OCI-LY3 (cell line): ENCODE data around the gene B4GALT2.

ENCODE experiments used
- EZH2phosphoT487 ChIP-seq: fragments of 200-600 bp; shearing (Covaris generic); IDR thresholded peaks from 2 replicates; pipeline ENCODE4 v1.6.1; 2018; ENCODE audit warnings: antibody characterized with exemption, mixed run types, low read depth
- TF ChIP-seq, protein P1 (sequence below): fragments of 200-600, 300-600 bp; sonication (generic); IDR thresholded peaks from 2 replicates; pipeline ENCODE4 v1.5.1; 2014; ENCODE audit warnings: antibody characterized with exemption, low read length, low read depth

DNA sequence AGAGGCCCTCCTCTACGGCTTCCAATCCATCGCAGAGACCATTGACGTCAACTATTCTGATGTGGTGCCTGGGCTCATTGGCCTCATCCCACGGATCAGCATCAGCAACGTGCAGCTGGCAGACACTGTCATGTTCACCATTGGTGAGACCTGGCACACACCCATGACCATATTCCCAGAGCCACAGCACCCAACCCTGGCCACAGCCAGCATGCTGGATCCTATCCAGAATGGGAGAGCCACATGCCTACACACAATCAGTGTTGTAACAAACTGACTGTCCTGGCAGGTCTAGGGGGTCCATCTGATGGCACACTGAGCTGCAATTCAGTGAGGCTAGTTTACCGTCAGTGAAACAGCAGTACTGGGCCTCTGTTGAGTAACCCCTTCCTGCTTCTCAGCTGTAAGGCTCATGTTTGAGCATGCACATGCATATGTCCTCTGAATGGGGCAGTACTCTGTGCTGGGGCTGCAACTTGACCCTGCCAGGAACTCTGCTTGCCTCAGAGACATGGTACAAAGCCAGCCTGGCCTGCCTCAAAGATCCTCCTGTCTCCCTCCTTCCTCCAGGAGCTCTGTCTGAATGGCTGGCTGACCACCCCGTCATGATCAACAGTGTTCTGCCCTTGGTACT, 21.5 kb upstream of the B4GALT2 start:
- TF ChIP-seq, protein P1, sequence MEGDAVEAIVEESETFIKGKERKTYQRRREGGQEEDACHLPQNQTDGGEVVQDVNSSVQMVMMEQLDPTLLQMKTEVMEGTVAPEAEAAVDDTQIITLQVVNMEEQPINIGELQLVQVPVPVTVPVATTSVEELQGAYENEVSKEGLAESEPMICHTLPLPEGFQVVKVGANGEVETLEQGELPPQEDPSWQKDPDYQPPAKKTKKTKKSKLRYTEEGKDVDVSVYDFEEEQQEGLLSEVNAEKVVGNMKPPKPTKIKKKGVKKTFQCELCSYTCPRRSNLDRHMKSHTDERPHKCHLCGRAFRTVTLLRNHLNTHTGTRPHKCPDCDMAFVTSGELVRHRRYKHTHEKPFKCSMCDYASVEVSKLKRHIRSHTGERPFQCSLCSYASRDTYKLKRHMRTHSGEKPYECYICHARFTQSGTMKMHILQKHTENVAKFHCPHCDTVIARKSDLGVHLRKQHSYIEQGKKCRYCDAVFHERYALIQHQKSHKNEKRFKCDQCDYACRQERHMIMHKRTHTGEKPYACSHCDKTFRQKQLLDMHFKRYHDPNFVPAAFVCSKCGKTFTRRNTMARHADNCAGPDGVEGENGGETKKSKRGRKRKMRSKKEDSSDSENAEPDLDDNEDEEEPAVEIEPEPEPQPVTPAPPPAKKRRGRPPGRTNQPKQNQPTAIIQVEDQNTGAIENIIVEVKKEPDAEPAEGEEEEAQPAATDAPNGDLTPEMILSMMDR: no peak
- TF ChIP-seq EZH2phosphoT487: no peak
